ENCODE measurements around the gene CHURC1.

- TF ChIP-seq, protein P1, sequence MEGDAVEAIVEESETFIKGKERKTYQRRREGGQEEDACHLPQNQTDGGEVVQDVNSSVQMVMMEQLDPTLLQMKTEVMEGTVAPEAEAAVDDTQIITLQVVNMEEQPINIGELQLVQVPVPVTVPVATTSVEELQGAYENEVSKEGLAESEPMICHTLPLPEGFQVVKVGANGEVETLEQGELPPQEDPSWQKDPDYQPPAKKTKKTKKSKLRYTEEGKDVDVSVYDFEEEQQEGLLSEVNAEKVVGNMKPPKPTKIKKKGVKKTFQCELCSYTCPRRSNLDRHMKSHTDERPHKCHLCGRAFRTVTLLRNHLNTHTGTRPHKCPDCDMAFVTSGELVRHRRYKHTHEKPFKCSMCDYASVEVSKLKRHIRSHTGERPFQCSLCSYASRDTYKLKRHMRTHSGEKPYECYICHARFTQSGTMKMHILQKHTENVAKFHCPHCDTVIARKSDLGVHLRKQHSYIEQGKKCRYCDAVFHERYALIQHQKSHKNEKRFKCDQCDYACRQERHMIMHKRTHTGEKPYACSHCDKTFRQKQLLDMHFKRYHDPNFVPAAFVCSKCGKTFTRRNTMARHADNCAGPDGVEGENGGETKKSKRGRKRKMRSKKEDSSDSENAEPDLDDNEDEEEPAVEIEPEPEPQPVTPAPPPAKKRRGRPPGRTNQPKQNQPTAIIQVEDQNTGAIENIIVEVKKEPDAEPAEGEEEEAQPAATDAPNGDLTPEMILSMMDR (IDR thresholded peaks at IDR 0.05), result no peak
- no peak for TF ChIP-seq POLR2A (IDR thresholded peaks at IDR 0.05)
Measured at GRCh38 chr14:64950889-64951288, 36.6 kb downstream of the CHURC1 start.

Measured in testis (tissue), 2 donors.